Astrocyte of the spinal cord (primary cell): Measurements from ENCODE around the gene OLFM4.

Experiments
- DNase-seq: peaks from one replicate; pipeline ENCODE4 v3.0.0; 2011; ENCODE audit warnings: low read depth, low spot score
- H3K4me3 ChIP-seq: 2 replicates; pipeline ENCODE4 v1.5.1; 2011; ENCODE audit warnings: low read depth, mild to moderate bottlenecking, low read length, moderate library complexity
- CTCF ChIP-seq: IDR thresholded peaks from 2 replicates; pipeline ENCODE4 v1.5.1; 2012; ENCODE audit warnings: low read depth, mild to moderate bottlenecking, low read length, inconsistent platforms
- in situ Hi-C: cut with HindIII; loops from 2 replicates; pipeline ENCODE4 v1.10.0; 2017; ENCODE audit warnings: low sequenced_read_pairs

OLFM4 gene

GRCh38 chr13:53092931-53093330 lies 64.3 kb downstream of the OLFM4 start:
- H3K4me3 ChIP-seq = no peak overlapping the region
- no peak for DNase-seq
- no peak for TF ChIP-seq CTCF
- in situ Hi-C loops = no loop called here

GRCh38 chr13:53098455-53098854 lies 69.8 kb downstream of the OLFM4 start:
- in situ Hi-C loops = no loop called here
- TF ChIP-seq CTCF = no peak
- DNase-seq = no peak
- H3K4me3 ChIP-seq = no peak overlapping the region

- no peak overlapping the region for H3K4me3 ChIP-seq
- no peak for TF ChIP-seq CTCF
- DNase-seq = no peak
- in situ Hi-C loops = no loop called here
These were observed 71.9 kb downstream of the OLFM4 start for GRCh38 chr13:53100394-53101063.
